ENCODE data around the gene METTL15.
A peak's percentile ranks its signal among the peaks of the same experiment; 100 is the strongest.
"Not testable (repeated sequence)": the region's sequence is repeated elsewhere in the genome, so short reads cannot be mapped to it uniquely, and the experiment has no call there.

Gene METTL15

DNA sequence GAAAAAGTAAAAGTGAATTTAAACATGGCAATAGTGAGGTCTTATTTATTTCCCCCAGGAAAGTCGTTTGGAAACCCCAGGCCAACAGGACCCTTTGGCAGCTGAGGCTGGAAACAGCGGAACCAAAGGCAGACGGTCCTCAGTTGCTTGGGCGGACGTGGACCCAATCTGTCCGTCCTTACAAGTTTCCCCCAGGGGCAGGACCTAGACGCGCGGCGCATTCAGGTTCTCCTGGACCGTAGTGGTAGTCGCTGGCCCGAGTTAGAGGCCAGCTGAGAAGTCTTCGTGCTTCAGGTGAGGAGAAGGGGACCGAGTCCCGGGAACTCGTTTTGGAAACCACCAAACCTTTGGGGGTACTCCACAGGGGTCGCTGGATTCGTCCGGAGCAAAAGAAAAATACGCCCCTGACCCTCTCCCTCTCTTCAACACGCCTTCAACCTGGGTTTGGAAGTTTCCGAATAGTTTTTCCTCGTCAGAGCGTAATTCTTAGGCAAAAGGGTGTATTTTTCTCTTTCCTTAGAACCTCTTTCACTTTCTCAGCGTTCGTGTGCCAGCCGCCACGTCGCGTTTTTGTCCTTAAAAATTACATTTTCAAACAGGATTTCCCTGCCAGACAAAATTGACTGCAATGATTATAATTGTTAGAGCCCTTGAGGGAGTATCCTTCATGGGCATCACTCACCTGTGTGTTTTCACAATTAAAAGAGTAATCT, 2.1 kb downstream of the METTL15 start:
- peak; percentile 33 for DNase-seq (ENCODE audit: low read depth)

DNA sequence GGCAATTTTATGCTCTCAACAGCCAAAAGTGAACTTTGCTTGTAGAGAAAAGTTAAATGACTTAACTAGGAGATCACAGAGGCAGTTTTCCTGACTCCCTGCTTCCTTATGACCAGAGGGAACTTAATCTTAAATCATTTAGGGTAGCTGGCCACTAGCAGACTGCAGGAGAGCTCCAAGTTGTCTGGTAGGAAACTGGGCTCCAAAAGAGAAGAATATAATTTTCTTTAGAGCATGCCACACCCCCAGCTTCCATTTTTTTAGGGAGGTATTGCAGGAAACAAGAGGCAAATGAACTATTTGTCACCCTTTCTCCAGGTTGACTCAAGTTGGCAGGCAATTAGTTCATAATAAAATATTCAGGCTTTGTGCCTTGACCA, 2.6 kb downstream of the METTL15 start:
- no peak for DNase-seq (ENCODE audit: low read depth)

- no peak for DNase-seq (ENCODE audit: low read depth)
Measured at GRCh38 chr11:28114116-28114515, 5.9 kb downstream of the METTL15 start.

- DNase-seq (ENCODE audit: low read depth) = no peak
Measured at GRCh38 chr11:28114731-28115130, 6.5 kb downstream of the METTL15 start.

DNA sequence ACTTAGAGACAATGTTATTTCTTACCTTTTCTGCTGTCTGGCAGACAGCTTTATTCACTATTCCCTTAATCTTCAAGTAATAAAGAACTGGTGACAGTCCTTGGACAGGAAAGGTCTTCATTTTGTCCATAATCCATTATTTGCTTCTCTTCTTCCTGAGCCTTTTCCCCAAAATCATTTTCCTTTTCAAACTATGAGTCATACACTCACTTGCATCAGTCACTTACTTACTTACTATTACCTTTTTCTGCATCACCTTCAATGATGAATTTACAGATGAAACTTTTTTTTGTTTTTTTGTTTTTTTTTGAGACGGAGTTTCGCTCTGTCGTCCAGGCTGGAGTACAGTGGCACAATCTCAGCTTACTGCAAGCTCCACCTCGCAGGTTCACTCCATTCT, 9.5 kb downstream of the METTL15 start:
- DNase-seq (ENCODE audit: low read depth) = no peak

DNA sequence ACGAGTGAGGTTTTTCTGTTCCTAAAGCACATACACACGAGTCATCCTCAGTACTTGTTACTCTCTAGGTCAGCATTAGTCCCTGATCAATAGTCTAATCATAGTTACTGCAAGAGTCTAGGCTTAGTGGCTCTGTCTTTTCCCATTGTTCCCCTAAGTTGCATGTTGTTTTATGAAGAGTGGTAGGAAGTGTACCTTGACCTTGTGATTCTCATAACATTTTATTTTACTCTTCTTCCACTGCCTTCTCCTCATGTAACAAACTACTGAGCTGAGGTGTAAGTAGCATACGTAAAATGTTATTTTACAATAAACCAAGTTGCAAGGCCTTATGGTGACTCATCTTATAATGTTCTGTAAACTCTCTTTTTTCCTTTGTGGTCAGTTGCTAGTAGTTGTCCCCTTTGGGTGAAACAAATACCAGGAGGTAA, 15.0 kb downstream of the METTL15 start:
- no peak for DNase-seq (ENCODE audit: low read depth)

- no peak for DNase-seq (ENCODE audit: low read depth)
Measured at GRCh38 chr11:28132548-28132947, 24.4 kb downstream of the METTL15 start.

DNA sequence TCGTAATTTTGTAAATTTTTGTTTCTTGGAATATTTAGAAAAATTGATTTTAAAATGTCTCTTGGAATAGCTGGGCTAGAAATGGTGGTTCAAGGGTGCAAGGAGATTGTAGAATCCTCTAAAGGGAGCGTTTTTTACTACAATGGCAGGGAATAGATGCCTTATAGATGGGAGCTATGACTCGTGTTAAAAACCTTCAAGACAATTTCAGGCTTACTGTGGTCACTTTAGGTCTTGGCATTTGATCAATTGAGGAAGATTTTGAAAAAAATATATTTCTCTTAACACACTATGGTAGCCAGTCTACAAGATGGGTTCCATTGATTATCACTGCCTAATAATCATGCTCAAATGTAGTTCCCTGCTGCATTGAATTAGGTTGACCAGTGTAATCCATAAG, 25.0 kb downstream of the METTL15 start:
- no peak for DNase-seq (ENCODE audit: low read depth)

DNA sequence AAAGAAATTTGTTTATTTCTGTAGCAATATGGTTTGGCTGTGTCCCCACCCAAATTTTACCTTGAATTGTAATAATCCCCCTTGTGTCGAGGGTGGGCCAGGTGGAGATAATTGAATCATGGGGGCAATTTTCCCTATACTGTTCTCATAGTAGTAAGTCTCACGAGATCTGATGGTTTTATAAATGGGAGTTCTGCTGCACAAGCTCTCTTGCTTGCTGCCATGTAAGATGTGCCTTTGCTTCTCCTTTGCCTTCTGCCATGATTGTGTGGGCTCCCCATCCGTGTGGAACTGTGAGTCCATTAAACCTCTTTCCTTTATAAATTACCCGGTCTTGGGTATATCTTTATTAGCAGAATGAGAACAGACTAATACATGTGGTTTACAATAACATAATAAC, 28.0 kb downstream of the METTL15 start:
- DNase-seq (ENCODE audit: low read depth) = not testable (repeated sequence)

- DNase-seq (ENCODE audit: low read depth) = no peak
Measured at GRCh38 chr11:28137366-28137765, 29.2 kb downstream of the METTL15 start.

DNA sequence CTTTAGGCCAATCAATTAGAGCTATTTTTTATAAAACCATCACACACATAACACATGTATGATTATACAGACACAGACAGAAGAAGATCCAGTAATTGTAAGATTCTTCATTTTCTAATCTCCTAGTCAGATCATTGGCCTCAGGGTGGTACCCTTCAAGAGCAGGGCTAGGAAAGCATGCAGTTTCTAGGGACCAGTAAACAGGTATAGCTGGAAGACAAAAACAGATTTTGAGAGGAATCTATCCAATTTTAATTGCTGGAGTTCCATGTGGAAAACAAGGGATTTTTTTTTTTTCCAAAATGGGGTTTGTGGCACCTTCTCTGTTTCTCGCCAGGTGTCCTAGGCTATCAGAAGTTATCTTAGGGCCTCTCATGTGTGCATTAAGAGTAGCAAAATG, 29.6 kb downstream of the METTL15 start:
- DNase-seq (ENCODE audit: low read depth) = no peak

DNA sequence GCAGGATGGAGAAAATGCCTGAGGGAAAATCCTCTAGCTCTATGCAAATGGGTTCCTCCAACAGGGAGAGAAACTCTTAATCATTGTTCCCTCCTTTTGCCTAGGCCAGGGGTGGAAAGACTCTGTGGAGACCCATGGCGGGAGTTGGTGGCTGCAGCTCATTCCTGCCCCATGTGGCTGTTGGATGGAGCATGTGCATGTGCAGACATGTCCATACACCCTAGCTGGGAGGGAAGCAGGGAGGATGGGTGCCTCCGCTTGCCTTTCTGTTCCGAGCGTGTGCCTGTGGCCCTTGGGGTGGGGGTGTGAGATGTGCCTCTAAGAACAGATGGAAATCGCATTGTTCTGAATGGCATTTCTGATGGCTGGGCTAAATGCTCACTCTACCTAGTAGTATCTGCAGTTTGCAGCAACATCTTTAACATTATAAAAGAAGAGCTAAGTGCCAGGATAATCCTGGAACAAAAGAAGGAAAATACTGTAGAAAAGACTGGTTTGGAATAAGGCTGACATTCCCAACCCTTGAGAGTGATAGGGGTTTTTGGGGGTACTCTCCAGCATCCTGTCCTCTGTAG, 31.7 kb downstream of the METTL15 start:
- DNase-seq (ENCODE audit: low read depth) = no peak

- no peak for DNase-seq (ENCODE audit: low read depth)
Measured at GRCh38 chr11:28140689-28141455, 32.7 kb downstream of the METTL15 start.

- no peak for DNase-seq (ENCODE audit: low read depth)
Measured at GRCh38 chr11:28142724-28143123, 34.5 kb downstream of the METTL15 start.

GRCh38 chr11:28144808-28145207, 36.6 kb downstream of the METTL15 start:
- no peak for DNase-seq (ENCODE audit: low read depth)

- no peak for DNase-seq (ENCODE audit: low read depth)
Measured at GRCh38 chr11:28146123-28146751, 38.0 kb downstream of the METTL15 start.

GRCh38 chr11:28152743-28153142, 44.6 kb downstream of the METTL15 start:
- no peak for DNase-seq (ENCODE audit: low read depth)

- DNase-seq (ENCODE audit: low read depth) = no peak
Measured at GRCh38 chr11:28153586-28153985, 45.4 kb downstream of the METTL15 start.

DNA sequence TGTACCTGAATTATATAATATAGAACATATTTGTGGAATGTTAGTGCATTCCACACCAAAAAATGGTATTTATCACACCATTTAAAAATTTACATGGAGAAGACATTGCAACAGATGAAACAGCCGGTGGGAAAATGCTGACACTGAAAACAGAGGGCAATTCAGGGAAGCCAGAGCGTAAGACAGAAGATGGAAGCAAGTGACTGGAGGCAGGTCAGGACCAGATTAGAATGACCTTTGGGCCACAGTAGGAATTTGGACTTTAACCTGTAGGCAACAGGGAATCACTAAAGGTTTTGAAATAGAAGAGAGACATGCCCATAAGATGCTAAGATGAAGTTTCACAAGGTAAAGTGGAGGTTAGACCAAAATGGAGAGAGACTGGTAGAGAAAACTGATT, 60.5 kb downstream of the METTL15 start:
- DNase-seq (ENCODE audit: low read depth) = no peak

DNA sequence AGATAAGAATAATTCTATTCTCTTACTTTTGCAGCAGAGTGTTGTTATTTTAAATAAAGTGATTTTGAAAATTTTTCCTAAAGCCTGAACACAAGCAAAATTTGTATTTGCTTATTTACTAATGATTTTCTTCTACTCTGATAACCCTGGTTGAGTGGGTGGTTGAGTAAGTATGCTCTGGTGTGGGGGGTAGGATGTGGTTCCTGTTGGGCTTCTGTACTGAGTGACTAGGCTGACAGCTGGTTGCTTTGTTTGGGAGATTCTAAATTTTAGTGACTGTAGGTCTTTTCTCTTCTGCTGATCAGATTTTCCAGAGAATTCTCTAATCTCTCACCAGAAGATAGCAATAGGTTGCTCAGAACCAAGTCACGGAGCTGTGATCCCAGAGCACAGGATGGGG, 61.6 kb downstream of the METTL15 start:
- DNase-seq (ENCODE audit: low read depth) = no peak

DNA sequence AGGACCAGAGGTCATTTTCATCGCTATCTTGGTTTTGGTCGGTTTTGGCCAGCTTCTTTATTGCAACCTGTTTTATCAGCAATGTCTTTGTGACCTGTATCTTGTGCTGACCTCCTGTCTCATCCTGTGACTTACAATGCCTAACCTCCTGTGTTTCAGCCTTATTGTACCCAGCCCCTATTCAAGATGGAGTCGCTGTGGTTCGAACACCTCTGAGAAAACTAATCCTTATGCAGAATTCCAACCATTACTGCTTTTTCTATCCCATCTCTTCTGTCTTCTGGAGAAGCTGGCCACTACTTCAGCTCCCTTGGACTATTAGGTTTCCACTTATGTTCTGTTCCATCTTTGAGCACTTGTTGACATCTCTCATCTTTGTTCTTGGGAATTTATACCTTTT, 62.6 kb downstream of the METTL15 start:
- DNase-seq (ENCODE audit: low read depth) = no peak

DNA sequence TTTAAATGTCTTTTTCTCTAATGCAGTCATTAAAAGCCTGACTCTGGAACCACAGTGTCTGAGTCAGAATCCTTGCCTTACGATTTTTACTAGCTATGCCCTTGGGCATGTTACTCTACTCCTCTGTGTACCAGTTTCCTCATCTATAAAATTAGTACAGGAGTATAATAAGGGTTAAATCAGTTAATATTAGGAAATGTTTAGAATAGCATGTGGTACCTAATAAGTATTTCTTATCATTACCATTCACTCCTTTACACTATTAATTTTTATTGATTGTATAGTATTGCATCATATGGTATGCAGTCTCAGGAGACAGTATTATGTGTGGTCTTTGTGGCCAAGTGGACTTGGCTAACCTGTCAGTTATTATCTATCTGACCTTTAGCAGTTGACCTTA, 68.2 kb downstream of the METTL15 start:
- no peak for DNase-seq (ENCODE audit: low read depth)

GRCh38 chr11:28195449-28195848, 87.3 kb downstream of the METTL15 start:
- DNase-seq (ENCODE audit: low read depth) = no peak

All from stimulated activated CD4-positive, alpha-beta T cell treated with anti-CD3 and anti-CD28 coated beads, Interleukin-2, amount 100 ng/mL, for 4 hours (primary cell).